Activated T-cell treated with anti-CD3 and anti-CD28 coated beads for 48 hours (primary cell): ENCODE results near the gene INTS3.
"Not testable (repeated sequence)": the region's sequence is repeated elsewhere in the genome, so short reads cannot be mapped to it uniquely, and the experiment has no call there.

ENCODE experiments used
- DNase-seq: peaks from one replicate; pipeline ENCODE4 v3.0.0-alpha.2; 2020; ENCODE audit warnings: low read depth

Gene INTS3

GRCh38 chr1:153763365-153764225, 35.7 kb downstream of the INTS3 start:
- no peak for DNase-seq

DNA sequence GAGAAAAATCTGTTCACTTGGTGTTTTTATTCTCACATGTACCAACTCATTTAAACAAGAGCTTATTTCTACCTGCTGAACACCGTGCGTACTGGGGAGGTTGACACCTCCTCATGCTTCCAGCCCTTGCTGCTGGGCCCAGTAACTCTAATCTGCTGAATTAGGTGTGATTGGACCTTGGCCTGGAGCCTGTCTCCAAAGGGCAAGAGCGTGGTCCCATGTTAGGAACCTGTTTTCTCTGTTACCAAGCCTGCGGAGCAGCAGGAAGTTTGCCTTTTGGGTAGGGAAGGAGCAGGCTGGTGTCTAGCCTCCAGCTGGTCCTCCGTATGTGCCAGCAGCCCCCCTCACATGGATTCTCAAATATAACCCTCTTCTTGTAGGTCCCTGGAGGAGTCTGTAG, 36.5 kb downstream of the INTS3 start:
- DNase-seq, result no peak

GRCh38 chr1:153766663-153767062, 38.8 kb downstream of the INTS3 start:
- not testable (repeated sequence) for DNase-seq

GRCh38 chr1:153767519-153767918, 39.7 kb downstream of the INTS3 start:
- no peak for DNase-seq

DNA sequence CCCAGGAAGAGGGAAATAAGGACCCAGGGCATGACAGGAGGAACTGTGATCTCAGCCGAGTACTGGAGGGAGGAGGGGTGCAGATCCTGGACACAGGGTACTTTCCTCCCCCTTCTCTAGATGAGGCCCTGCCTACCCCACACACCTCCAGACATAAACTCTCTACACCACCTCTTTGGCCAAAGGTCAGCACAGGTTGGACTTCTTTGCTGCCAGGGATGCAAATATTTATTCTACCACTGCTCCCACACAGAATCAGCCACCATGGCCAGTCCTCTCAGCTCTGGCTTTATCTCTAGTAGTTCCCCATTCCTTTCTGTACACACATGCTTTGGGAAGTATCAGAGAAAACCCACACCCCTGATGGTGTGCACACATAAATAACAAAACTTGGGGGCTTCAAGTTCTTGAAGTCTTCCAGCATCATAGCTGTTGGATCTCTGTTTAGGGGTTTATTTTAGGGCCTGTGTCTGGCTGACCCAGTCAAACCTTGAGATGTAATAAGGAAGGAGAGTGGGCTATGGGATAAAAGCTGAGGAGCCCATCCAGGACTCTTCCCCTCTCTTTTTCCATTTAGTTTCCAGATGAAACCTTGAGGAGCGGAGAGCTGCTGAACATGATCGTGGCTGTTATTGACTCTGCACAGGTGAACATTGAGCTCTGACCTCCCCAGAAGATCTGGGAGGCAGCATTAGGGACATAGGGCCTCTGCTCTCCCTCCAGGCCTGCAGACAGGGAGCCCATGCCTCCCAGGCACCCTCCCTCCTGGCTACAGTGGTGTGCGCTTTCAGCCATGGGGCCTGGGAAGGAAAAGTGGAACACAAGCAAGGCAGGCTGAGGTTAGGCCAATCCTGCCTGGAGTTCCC, 40.7 kb downstream of the INTS3 start:
- no peak for DNase-seq

DNA sequence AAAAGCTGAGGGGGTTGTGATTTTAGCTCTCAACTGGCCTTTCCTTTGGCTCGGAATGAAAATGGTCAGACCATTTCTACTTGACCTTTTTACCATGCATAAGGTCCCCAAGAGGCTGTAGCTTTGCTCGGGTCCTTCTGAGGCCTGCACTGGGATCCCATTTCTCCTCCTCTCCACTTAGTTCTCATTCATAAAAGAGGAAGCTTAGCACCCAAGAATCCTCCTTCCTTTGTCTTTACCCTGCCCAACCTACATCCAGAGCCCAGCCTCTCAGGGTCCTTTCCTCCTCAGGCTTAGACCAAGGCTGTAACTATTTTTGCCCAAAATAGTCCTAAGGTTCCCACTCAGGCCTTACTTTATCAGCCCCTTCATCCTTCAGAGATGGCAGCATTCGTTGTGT, 41.4 kb downstream of the INTS3 start:
- no peak for DNase-seq

DNA sequence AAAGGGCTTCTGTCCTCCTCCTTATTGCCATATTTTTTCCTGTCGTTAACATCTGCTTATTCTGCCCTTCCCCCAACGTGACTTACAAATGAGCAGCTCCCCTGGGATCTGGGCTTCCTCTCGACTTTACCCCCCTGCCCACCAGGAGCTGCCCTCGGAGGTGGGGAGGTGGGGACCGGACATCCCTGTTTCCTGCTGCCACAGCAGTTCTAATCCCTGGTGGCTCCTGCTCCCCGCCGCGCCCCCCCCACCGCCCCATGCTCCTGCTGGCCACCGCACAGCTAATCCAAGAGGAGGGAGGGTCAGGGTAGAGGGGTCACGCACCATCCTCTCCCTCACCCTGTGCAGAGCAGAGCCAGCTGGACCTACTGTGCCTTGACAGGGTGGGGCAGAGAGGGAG, 42.9 kb downstream of the INTS3 start:
- DNase-seq, result no peak

- no peak for DNase-seq
Observed at GRCh38 chr1:153771261-153771660, 43.4 kb downstream of the INTS3 start.

DNA sequence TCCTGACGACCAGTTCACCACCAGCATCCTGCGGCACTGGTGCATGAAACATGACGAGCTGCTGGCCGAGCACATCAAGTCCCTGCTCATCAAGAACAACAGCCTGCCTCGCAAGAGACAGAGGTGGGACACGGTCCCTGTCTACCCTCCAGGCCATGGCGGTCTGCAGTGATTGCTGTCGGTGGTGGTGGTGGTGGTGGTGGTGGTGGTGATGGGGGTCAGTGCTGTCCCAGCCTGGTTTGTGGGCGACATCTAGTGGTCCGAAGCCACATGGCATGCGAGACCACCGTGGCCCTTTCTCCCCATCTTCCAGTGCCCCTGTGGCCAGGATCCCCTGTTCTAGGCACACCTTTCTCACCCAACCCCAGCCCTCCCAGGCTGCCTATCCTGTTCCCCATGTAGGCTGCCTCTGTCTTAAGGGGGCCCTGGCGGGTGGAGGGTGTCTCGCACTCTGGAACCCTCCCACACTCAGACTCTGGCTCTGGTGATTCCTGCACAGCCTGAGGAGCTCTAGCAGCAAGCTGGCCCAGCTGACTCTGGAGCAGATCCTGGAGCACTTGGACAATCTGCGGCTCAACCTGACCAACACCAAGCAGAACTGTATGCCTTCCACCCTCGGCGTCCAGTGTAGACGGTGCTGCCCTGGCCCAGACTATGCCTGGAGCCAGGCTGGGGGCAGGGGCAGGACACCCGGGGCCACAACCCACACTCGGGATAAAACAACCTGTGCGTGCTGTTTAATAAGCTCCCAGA, 44.2 kb downstream of the INTS3 start:
- no peak for DNase-seq

- DNase-seq, result no peak
Observed at GRCh38 chr1:153773096-153773921, 45.5 kb downstream of the INTS3 start.

DNA sequence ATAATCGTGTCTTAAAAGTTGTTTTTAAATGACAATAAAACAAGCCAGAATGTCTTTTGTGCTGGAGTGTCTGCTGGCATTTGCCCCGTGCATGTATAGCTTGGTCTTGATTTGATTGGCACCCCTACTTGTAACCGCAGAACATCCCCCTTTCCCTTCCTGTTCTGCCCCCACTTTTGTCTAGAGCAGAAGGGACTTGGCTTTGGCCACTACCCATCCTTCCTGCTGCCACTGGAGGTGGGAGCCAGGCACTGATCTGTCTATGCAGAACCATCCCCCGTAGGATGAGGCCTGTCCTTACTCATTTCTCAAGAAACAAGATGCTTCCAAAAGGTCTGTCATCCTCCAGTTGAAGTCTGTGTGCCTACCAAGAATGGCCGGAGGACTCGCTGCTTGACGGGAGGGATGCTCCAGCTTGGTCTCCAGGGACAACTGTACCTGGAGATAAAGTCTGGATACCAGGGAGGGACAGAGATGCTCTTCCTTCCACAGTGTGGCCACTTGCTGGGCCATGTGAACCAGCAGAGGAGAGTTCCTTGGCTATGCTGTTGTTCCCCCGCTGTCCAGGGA, 46.3 kb downstream of the INTS3 start:
- DNase-seq, result no peak

DNA sequence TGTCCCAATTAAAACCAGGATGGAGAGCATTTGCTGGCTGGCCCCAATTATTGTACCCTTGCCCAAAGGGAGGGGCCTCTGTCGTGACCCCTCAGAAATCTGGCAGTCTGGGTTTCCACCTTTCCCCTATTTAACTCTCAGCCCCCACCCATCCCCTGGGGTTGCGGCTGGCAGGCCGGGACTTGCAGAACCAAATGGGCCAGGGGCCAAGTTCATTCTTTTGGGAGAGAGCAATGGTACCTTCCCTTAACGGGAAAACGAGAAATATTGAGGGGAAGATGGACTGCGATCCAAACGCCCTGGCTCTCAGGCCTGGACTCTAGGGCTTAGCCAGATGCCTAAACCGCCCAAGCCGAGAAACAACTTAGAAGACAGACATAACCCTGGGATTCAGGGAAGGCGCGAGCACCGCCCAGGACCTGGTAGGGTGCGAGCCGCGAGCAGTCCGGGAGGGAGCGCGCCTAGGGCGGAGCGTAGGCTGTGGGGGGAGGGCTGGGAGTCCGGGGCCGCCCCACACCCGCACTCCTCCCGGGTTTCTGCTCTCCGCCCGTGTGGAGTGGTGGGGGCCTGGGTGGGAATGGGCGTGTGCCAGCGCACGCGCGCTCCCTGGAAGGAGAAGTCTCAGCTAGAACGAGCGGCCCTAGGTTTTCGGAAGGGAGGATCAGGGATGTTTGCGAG, 47.1 kb downstream of the INTS3 start, which contains the start of gene SLC27A3:
TSS of gene SLC27A3 (plus strand) at position 628 of the 678 bp plus-strand sequence. CDS start 91 bp downstream, outside the sequence.
- peak; percentile 18 for DNase-seq

- peak; percentile 44 for DNase-seq
Observed at GRCh38 chr1:153775458-153776327, 47.8 kb downstream of the INTS3 start.

GRCh38 chr1:153776352-153776751, 48.5 kb downstream of the INTS3 start:
- DNase-seq, result no peak

- DNase-seq, result no peak
Observed at GRCh38 chr1:153776845-153777370, 49.1 kb downstream of the INTS3 start.

- no peak for DNase-seq
Observed at GRCh38 chr1:153777648-153778047, 49.8 kb downstream of the INTS3 start.

GRCh38 chr1:153778051-153778823, 50.4 kb downstream of the INTS3 start:
- no peak for DNase-seq

DNA sequence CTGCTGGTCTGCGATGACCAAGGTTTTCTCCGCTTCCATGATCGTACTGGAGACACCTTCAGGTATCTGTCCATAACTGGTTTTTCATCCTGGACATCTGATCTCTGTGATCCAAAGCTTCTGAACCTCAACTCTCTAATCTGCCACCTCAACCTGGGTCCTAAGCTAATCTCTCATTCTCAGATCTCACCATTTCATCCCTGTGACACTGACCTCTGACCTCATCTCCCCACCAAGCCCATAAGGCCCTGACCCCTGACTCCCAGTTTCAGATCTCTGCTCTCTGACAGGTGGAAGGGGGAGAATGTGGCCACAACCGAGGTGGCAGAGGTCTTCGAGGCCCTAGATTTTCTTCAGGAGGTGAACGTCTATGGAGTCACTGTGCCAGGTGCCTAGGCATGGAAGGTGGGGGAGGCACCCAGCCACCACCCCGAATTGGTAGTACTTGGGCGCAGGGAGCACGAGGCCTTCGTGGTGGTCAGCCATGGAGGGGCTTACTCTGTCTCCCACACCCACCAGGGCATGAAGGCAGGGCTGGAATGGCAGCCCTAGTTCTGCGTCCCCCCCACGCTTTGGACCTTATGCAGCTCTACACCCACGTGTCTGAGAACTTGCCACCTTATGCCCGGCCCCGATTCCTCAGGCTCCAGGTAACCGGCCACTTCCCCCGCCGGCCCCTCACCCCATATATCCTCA, 51.1 kb downstream of the INTS3 start:
- DNase-seq, result no peak
